Dermis blood vessel endothelial cell (primary cell): ENCODE measurements around the gene MBD5. TPM values are rescaled to one million over a fixed set of nuclear protein-coding genes. Genes with fewer than 3 reads are reported as not detected.

Source experiments
- DNase-seq: peaks from one replicate; pipeline ENCODE4 v3.0.0; 2010
- total RNA-seq: library from RNA; depleted of rRNA; stranded (reverse); fragments of >200 nt; gene quantifications from 2 replicates; pipeline ENCODE4 v1.2.3, GENCODE V29; 2014

MBD5 gene
- total RNA-seq, 1 donor from 2014 or later, result 12.3 TPM

- DNase-seq, result no peak
Measured at GRCh38 chr2:148486655-148487054, 465.8 kb downstream of the MBD5 start.

GRCh38 chr2:148487439-148487838 is 466.5 kb downstream of the MBD5 start:
- no peak for DNase-seq

DNA sequence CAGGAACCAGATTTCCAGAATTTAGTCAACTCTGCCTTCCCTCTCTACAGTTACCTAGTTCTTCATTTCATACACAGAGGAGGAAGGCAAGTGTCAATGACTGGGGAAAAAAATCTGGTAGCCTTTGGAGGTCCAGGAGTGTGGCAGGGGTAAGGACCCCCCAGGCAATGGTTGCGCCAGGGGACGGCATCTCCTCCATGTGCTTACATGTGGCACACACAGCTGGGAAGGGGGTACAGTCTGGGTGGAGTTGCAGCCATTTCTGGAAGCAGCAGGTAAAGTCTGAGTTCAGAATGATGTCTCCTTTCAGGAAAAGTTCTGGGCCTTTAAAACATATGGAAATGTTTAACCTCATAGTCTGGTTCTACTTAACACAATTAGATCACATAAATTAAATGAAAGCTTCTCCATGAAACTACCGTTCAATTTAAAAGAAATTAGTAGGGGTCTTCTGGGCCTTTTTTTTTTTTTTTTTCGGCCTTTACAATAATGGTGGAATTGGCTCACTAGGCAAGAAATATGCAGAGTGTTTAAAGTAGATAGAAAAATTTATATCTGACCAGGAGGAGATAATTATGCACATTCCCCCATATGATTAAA is 470.0 kb downstream of the MBD5 start:
- DNase-seq, result no peak

DNA sequence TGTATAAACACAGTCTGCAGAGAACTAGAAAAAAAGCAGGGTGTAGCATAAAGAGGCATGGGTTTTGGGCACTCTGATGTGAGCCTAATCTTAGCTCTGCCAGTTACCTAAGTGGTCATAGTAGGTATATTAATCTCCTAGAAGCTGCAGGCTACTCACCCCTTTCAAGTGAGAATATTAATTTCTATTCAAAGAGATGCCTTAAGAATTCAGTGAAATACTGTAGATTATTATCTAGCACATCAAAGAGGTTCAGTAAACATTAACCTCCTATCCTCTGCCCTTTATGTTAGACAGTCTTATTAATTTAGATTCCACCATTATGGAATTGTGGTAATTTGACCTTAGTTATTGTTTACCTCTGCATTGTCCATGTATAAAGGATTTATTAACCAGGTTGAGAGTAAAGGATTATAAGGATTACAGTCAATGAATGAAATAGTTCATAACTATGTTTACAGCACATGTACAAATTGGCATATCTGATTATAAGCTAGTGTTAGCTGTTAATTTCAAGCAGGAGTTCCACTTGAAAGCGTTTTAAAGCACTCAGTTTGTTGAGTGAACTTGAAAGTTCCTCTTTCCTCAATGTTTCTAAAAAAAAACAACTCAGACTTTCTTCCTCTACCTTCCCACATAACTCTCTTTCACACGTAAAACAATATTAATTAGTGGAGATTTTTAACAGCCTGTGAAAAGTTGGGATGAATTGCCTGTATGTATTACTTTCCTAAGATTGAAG is 473.1 kb downstream of the MBD5 start:
- DNase-seq, result no peak

GRCh38 chr2:148495586-148495985 is 474.7 kb downstream of the MBD5 start:
- DNase-seq, result no peak

- DNase-seq, result no peak
Measured at GRCh38 chr2:148501545-148501944, 480.7 kb downstream of the MBD5 start.

GRCh38 chr2:148503516-148503915 is 482.6 kb downstream of the MBD5 start:
- no peak for DNase-seq

- no peak for DNase-seq
Measured at GRCh38 chr2:148507970-148508369, 487.1 kb downstream of the MBD5 start.

GRCh38 chr2:148508878-148509287 is 488.0 kb downstream of the MBD5 start:
- DNase-seq, result no peak

DNA sequence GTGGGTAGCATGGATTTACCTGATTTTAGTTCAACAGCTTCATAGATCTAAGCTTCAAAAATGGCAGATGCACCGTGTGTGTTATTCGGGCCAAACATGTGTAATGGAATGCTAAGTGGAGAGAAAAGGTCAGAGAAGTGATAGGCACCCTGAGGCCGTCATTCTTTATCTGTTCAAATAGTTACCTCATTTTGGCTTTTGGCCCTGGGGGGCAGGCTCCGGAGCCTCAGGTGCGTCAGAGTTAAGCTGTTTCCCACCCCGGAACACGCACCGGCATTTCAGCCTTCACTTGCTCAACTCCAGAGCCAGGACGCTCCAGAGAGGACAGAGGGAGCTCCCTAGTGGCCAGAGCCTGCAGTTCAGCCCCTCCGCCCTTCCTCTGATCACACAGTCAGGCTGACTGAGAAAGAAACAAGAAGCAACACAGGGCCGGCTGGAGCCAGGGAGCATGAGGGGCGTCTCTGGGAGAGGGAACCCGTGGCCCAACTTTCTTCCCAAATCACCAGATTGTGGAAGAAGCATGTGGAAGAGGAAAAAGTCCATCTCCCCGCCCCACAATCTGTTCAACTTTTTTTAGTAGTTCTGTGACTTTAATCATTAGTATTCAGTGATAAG is 488.5 kb downstream of the MBD5 start:
- peak; percentile 87 for DNase-seq

GRCh38 chr2:148511883-148512282 is 491.0 kb downstream of the MBD5 start:
- DNase-seq, result no peak

GRCh38 chr2:148512501-148512900 is 491.6 kb downstream of the MBD5 start:
- DNase-seq, result no peak

- no peak for DNase-seq
Measured at GRCh38 chr2:148513427-148513826, 492.5 kb downstream of the MBD5 start.

GRCh38 chr2:148515120-148515519 is 494.2 kb downstream of the MBD5 start:
- DNase-seq, result no peak

DNA sequence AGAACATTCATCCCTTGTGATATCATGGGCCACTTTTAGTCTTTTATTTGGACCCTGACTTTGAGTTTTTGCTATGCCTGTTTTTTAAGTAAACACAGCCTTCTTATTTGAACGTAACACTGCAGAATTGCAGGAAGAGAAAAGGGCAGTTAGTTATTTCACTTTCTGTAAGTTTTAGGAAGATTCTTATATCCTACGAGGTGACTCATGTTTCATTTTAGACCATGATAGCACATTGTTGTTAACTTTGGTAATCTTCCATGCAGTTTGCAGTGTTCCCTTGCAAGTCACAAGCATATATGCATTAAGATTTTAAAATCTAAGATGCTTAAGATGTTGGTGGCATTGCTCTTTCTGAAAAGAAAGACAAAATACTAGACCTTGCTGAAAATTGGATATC is 495.1 kb downstream of the MBD5 start:
- peak; percentile 5 for DNase-seq

DNA sequence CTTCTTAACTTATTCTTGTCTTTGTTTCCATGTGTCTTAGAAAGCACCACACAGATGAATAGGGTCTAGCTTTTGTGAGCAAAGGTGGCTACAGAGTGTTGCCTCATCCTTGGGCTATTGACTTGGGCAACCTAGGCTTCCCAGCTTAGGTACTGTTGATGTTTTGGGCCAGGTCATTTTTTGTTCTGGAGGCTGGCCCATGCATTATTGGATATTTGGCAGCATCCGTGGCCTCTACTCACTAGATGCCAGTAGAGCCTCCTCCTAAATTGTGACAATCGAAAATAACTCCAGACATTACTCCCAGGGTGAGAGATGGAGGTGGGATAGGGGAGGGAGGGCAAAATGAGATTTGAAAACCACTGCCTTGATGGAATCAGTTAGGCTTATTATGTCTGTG is 496.4 kb downstream of the MBD5 start:
- no peak for DNase-seq

DNA sequence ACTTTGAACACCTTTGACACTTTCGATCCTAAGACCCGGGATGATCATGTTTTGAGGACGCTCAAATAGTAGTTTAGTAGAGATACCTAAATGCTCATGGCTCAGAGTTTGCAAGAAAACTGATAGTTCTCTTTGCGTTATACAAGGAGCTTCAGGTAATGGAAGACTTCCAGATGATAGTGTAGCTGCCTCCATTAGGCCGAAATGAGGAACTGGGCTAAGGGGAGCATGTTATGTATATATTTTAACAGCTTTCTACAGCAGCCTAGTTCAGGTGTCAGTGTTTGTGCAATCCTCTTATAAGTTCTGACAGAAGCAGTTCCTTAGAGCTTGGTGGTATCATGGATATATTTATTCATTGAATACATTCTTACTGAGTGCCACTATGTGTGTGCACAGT is 496.9 kb downstream of the MBD5 start:
- DNase-seq, result no peak

DNA sequence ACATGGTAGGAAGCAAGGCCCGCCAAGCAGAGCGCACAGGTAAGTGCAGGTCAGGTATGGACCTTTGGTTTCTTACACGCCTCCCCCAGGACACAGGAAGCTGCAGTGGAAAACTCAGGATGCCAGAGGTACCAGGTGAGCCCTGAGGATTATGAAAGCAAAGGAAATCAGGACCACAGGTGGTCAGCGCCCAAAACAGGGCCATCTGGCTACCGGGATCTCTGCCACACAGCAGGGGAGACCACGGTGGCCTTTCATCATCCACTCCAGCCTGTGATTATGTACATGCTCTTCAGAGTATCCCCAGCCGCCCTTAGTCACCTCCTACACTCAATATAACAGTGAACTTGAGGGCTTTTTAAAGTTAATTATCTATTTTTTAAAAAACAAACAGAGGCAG is 498.1 kb downstream of the MBD5 start:
- no peak for DNase-seq

GRCh38 chr2:148521181-148521580 is 500.3 kb downstream of the MBD5 start:
- DNase-seq, result no peak

DNA sequence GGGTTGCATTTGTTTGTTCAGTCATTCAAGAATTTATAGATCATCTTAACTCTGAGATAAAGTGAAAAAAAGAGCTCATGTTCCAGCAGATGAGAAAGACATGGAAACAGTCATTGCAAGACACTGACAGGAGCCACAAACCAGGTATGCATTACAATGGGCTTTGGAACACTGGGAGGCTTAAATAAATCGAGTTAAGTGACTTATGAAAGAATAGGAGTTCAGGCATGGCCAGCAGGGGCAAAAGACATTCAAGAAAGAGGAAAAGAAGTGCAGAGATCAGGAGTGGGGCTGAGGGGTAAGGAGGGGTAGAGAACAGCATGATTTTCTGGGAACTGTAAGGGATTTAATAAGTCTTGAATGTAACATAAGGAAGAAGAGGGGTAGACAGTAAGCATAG is 502.4 kb downstream of the MBD5 start:
- DNase-seq, result no peak

- DNase-seq, result peak; percentile 19
Measured at GRCh38 chr2:148524519-148524919, 503.6 kb downstream of the MBD5 start.

- DNase-seq, result no peak
Measured at GRCh38 chr2:148525130-148525529, 504.2 kb downstream of the MBD5 start.

GRCh38 chr2:148526509-148527346 is 505.8 kb downstream of the MBD5 start:
- no peak for DNase-seq
